SU-DHL-6 (cell line): ENCODE measurements around the gene MOV10L1.
"Not testable (repeated sequence)": the region's sequence is repeated elsewhere in the genome, so short reads cannot be mapped to it uniquely, and the experiment has no call there.

ENCODE experiments used
- H2AFZ ChIP-seq: fragments of 200-600 bp; sonication (generic); 2 replicates; pipeline ENCODE4 v1.6.1; 2014; ENCODE audit warnings: low read depth, mild to moderate bottlenecking, moderate library complexity, mixed read lengths, antibody characterized with exemption, low read length; ENCODE audit not compliant: severe bottlenecking
- H3F3A ChIP-seq: fragments of 200-600 bp; shearing (Covaris generic); 2 replicates; pipeline ENCODE4 v1.6.0; 2016; ENCODE audit warnings: antibody characterized with exemption, mild to moderate bottlenecking; ENCODE audit not compliant: insufficient read depth
- H3K27ac ChIP-seq: fragments of 200-600 bp; sonication (generic); 2 replicates; pipeline ENCODE4 v1.5.1; 2016; ENCODE audit warnings: low read depth, mild to moderate bottlenecking, low read length, moderate library complexity, mixed read lengths
- H3K27me3 ChIP-seq: fragments of 200-600 bp; sonication (generic), shearing (Covaris generic); 2 replicates; pipeline ENCODE4 v1.6.0; 2014; ENCODE audit warnings: mild to moderate bottlenecking, low read length
- H3K36me3 ChIP-seq: fragments of 200-600 bp; sonication (generic); 2 replicates; pipeline ENCODE4 v1.6.1; 2014; ENCODE audit warnings: mild to moderate bottlenecking, low read length, mixed read lengths
- H3K4me2 ChIP-seq: fragments of 300-600, 200-600 bp; shearing (Covaris generic), sonication (generic); 2 replicates; pipeline ENCODE4 v1.6.0; 2014; ENCODE audit warnings: low read length, low read depth, mild to moderate bottlenecking; ENCODE audit not compliant: poor library complexity, severe bottlenecking
- H3K4me3 ChIP-seq: fragments of 200-600 bp; sonication (generic); 2 replicates; pipeline ENCODE4 v1.5.1; 2014; ENCODE audit warnings: antibody characterized with exemption, low read length, mild to moderate bottlenecking, mixed read lengths; ENCODE audit not compliant: insufficient read depth, poor library complexity, severe bottlenecking
- H3K79me2 ChIP-seq: fragments of 200-600 bp; sonication (generic); 2 replicates; pipeline ENCODE4 v1.6.1; 2014; ENCODE audit warnings: mild to moderate bottlenecking, low read length, moderate library complexity; ENCODE audit not compliant: insufficient read depth
- H3K9ac ChIP-seq: fragments of 200-600 bp; sonication (generic); 2 replicates; pipeline ENCODE4 v1.7.0; 2014; ENCODE audit warnings: mild to moderate bottlenecking, low read length
- H3K9me2 ChIP-seq: fragments of 200-600 bp; sonication (generic); replicated peaks from 2 replicates; pipeline ENCODE4 v1.6.1; 2014; ENCODE audit warnings: low read length; ENCODE audit not compliant: insufficient read depth
- H3K9me3 ChIP-seq: fragments of 200-600 bp; sonication (generic); 2 replicates; pipeline ENCODE4 v1.6.1; 2014; ENCODE audit warnings: low read length, mixed read lengths; ENCODE audit not compliant: insufficient read depth
- H4K20me1 ChIP-seq: fragments of 200-600 bp; sonication (generic); 2 replicates; pipeline ENCODE4 v1.6.1; 2014; ENCODE audit warnings: low read depth, mild to moderate bottlenecking, antibody characterized with exemption, low read length, moderate library complexity, mixed read lengths
- EZH2phosphoT487 ChIP-seq: fragments of 200-600 bp; sonication (generic), shearing (Covaris generic); conservative IDR thresholded peaks from 2 replicates; pipeline ENCODE4 v1.6.1; 2018; ENCODE audit warnings: mild to moderate bottlenecking, antibody characterized with exemption, low read length, moderate library complexity, mixed read lengths
- TF ChIP-seq, protein P1 (sequence below): fragments of 200-600 bp; sonication (generic); IDR thresholded peaks from one replicate; pipeline ENCODE4 v1.5.1; 2017; ENCODE audit warnings: antibody characterized with exemption, mild to moderate bottlenecking, low read length, moderate library complexity; ENCODE audit not compliant: insufficient read depth, poor library complexity, severe bottlenecking

MOV10L1 gene

DNA sequence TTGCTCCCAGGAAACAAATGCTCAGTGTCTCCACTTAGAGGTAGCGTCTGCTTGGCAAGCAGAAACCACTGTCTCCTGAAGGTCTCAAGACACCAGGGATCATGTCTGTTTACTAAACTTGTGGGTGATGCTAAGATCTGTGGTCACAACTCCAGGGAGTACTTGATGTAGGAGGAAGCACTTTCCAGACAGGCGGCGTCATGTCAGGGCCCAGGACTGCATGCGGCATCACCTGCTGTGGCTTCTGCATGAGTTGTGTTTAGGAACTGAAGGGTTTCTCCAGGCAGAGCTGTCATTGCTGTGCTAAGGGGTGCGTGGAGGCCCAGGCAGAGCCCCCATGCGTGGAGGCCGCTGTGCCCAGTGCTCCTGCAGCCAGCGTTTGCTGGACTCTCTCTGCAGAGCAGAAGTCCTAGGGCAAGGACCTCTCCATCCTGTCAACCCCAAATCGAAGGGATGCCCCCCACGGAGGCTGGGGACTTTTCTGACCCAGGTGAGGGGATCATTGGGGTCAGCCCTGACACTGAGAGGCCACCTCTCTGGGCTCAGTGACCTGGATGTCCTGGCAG is 72.7 kb downstream of the MOV10L1 start:
- no peaks in the 10 kb centered on the region for H3K9me2 ChIP-seq
- H3K36me3 ChIP-seq, result no peaks in the 10 kb centered on the region
- H3K27ac ChIP-seq, result no peak overlapping the region
- H3F3A ChIP-seq, result no peaks in the 10 kb centered on the region
- no peaks in the 10 kb centered on the region for H3K79me2 ChIP-seq
- TF ChIP-seq EZH2phosphoT487, result no peak
- TF ChIP-seq, protein P1, sequence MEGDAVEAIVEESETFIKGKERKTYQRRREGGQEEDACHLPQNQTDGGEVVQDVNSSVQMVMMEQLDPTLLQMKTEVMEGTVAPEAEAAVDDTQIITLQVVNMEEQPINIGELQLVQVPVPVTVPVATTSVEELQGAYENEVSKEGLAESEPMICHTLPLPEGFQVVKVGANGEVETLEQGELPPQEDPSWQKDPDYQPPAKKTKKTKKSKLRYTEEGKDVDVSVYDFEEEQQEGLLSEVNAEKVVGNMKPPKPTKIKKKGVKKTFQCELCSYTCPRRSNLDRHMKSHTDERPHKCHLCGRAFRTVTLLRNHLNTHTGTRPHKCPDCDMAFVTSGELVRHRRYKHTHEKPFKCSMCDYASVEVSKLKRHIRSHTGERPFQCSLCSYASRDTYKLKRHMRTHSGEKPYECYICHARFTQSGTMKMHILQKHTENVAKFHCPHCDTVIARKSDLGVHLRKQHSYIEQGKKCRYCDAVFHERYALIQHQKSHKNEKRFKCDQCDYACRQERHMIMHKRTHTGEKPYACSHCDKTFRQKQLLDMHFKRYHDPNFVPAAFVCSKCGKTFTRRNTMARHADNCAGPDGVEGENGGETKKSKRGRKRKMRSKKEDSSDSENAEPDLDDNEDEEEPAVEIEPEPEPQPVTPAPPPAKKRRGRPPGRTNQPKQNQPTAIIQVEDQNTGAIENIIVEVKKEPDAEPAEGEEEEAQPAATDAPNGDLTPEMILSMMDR, result no peak
- H3K27me3 ChIP-seq, result no peaks in the 10 kb centered on the region
- no peaks in the 10 kb centered on the region for H3K9me3 ChIP-seq
- no peak overlapping the region for H2AFZ ChIP-seq
- no peaks in the 10 kb centered on the region for H4K20me1 ChIP-seq
- no peak overlapping the region for H3K4me2 ChIP-seq
- H3K9ac ChIP-seq, result no peak overlapping the region
- no peak overlapping the region for H3K4me3 ChIP-seq

DNA sequence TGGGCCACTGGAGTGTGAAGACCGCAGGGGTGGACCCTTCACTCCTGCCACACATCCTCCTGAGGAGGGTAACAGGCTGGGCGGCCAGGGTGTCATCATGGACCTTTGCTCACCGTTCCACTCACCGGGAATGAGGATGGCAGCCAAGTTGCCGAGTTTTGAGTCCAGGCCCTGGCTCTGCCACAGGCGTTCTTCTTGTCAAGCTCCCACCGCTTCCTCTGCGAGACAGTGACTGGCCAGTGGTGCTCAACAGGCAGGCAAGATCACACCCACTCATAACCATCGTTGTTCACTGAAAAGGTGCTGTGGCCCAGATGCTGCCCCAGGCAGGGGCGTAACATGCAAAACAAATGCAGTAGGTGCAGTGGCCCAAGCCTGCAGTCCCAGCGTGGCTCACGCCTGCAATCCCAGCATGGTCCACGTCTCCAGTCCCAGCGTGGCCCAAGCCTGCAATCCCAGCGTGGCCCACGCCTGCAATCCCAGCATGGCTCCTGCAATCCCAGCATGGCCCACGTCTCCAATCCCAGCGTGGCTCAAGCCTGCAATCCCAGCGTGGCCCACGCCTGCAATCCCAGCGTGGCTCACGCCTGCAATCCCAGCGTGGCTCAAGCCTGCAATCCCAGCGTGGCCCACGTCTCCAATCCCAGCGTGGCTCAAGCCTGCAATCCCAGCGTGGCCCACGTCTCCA is 75.8 kb downstream of the MOV10L1 start:
- no peak overlapping the region for H3K27ac ChIP-seq
- no peaks in the 10 kb centered on the region for H4K20me1 ChIP-seq
- no peaks in the 10 kb centered on the region for H3K9me3 ChIP-seq
- H3K4me2 ChIP-seq, result no peak overlapping the region
- H3K4me3 ChIP-seq, result no peak overlapping the region
- no peaks in the 10 kb centered on the region for H3F3A ChIP-seq
- H3K27me3 ChIP-seq, result no peaks in the 10 kb centered on the region
- no peak overlapping the region for H3K9ac ChIP-seq
- no peaks in the 10 kb centered on the region for H3K9me2 ChIP-seq
- no peak overlapping the region for H2AFZ ChIP-seq
- TF ChIP-seq EZH2phosphoT487, result no peak
- TF ChIP-seq, protein P1, result no peak
- no peaks in the 10 kb centered on the region for H3K36me3 ChIP-seq
- no peaks in the 10 kb centered on the region for H3K79me2 ChIP-seq

DNA sequence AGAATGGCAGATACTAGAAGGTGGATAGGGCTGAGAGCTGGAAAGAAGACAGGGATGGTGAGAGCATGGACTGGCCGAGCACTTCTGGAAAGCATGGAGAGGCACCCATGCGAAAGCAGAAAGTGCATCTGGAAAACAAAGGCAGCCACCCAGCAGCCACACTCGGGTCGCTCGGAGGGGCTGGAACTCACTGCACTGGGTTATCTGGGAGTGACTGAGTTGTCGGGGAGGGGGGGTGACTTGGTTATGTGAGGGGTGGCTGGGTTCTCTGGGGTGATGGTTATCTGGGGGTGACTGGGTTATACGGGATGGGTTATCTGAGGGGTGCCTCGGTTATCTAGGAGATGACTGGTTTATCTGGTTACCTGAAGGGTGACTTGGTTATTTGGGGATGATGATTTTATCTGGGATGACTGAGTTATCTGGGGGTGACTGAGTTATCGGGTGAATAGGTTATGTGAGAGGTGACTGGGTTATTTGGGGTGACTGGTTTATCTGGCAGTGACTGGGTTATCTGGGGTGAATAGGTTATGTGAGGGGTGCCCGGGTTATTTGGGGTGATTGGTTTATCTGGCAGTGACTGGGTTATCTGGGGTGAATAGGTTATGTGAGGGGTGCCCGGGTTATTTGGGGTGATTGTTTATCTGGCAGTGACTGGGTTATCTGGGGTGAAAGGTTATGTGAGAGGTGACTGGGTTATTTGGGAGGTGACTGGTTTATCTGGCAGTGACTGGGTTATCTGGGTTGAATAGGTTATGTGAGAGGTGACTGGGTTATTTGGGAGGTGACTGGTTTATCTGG is 78.1 kb downstream of the MOV10L1 start:
- Histone ChIP-seq H4K20me1 (no peaks in the 10 kb centered on the region), H3K9me2 (no peaks in the 10 kb centered on the region), H3K79me2 (no peaks in the 10 kb centered on the region), H3F3A (no peaks in the 10 kb centered on the region), H3K9me3 (no peaks in the 10 kb centered on the region), H3K4me2 (no peak overlapping the region), H2AFZ (no peak overlapping the region), H3K27ac (no peak overlapping the region), H3K27me3 (no peaks in the 10 kb centered on the region), H3K36me3 (no peaks in the 10 kb centered on the region), H3K9ac (no peak overlapping the region), H3K4me3 (no peak overlapping the region)
- TF ChIP-seq, protein P1, result no peak
- no peak for TF ChIP-seq EZH2phosphoT487

DNA sequence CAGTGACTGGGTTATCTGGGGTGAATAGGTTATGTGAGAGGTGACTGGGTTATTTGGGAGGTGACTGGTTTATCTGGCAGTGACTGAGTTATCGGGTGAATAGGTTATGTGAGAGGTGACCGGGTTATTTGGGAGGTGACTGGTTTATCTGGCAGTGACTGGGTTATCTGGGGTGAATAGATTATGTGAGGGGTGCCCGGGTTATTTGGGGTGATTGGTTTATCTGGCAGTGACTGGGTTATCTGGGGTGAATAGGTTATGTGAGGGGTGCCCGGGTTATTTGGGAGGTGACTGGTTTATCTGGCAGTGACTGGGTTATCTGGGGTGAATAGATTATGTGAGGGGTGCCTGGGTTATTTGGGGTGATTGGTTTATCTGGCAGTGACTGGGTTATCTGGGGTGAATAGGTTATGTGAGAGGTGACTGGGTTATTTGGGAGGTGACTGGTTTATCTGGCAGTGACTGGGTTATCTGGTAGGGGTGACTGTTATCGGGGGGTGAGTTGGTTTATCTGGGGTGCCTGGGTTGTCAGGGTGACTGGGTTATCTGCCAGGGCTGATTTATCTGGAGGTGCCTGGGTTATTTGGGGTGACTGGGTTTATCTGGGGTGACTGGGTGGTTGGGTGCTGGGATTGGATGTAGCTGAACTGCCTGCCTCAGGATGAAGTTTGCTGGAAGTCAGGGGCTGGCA is 78.8 kb downstream of the MOV10L1 start:
- not testable (repeated sequence) for H3K27me3 ChIP-seq, H3F3A ChIP-seq, H3K36me3 ChIP-seq, H3K4me3 ChIP-seq, H3K9ac ChIP-seq, H3K9me3 ChIP-seq, H4K20me1 ChIP-seq, H3K27ac ChIP-seq, H3K79me2 ChIP-seq, H3K9me2 ChIP-seq, H2AFZ ChIP-seq, H3K4me2 ChIP-seq
